SIG-M5 treated with dmso at 0.1 percent for 504 hours (cell line): ENCODE measurements around the gene COL9A3.
A peak's percentile ranks its signal among the peaks of the same experiment; 100 is the strongest.
"Not testable (repeated sequence)": the region's sequence is repeated elsewhere in the genome, so short reads cannot be mapped to it uniquely, and the experiment has no call there.

Experiments used
- DNase-seq: peaks from one replicate; lab custom pipeline; 2025; ENCODE audit not compliant: unreplicated experiment; lab: John Stamatoyannopoulos, UW

COL9A3 gene

DNA sequence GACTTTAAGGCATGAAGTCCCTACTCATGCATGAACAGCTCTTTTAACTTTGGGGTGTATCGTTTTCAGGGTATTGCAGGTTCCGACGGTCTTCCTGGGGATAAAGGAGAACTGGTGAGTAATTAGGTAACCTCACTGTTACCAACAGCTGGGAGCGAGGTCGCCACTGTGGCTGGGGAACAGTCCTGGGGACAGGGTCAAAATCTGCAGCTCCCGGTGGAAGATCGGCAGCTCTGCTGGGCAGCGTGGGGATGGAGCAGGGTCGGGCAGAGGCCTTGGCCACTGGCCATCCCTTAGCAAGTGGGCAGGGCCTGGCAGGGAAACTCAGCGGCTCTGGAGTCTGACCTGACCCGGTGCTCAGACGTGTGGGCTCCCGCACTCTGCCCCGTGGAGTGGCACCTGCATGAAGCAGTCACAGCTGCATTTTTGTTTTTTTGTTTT lies 16.1 kb downstream of the COL9A3 start:
- DNase-seq = peak; percentile 84

GRCh38 chr20:62834967-62835730 lies 18.3 kb downstream of the COL9A3 start:
- DNase-seq = no peak

- no peak for DNase-seq
Observed at GRCh38 chr20:62835931-62836861, 19.3 kb downstream of the COL9A3 start.

- DNase-seq = no peak
Observed at GRCh38 chr20:62836967-62837490, 20.2 kb downstream of the COL9A3 start.

- peak; percentile 77 for DNase-seq
Observed at GRCh38 chr20:62837790-62838127, 20.9 kb downstream of the COL9A3 start.

DNA sequence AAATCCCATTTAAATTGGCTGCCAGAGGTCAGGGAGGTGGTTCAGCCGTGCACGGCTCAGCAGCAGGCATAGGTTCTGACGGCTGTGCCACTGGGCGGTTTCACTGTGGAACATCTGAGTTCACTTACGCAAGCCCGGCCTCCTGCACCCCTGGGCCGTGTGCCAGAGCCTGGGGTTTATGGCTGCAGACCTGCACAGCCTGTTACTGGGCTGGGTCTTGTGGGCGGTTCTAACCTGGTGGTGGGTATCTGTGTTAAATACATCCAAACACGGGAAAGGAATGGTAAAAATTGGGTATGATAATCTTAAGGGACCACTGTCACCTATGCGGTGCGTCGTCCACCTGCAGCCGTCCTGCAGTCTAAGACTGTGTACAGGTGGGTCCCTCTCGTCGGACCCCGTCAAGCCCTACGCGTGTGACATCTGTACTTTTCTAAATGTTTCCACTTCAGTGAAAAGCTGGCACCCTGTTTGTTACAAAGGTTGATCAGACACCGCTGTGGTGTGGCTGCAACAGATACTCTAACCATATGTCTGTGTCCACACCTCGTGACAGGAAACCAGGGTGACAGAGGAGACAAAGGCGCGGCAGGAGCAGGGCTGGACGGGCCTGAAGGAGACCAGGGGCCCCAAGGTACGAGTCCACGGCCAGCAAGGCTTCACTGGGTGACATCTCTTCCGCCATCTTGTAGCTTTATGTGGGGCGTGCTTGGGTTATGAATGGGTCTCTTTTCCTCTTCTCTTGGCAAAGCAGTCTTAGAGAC lies 21.5 kb downstream of the COL9A3 start:
- peak; percentile 83 for DNase-seq

DNA sequence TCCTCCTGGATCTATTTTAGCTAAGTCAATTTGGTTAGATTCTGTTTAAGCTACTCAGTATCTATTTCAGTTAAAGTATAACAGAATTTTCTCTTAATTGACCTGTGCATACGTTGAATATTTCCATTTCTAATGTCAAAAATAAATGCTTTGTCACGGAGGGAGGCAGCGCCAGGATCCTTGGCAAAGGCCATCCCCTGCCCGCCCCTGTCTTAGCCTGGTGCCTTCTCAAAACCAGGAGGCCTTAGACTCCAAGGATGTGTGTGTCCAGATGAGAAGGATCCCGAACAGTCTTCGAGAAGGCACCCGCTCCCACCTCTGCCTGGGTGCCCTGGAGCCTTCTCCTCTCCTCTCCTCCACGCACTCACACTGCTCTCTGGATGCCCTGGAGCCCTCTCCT lies 22.4 kb downstream of the COL9A3 start:
- DNase-seq = no peak

DNA sequence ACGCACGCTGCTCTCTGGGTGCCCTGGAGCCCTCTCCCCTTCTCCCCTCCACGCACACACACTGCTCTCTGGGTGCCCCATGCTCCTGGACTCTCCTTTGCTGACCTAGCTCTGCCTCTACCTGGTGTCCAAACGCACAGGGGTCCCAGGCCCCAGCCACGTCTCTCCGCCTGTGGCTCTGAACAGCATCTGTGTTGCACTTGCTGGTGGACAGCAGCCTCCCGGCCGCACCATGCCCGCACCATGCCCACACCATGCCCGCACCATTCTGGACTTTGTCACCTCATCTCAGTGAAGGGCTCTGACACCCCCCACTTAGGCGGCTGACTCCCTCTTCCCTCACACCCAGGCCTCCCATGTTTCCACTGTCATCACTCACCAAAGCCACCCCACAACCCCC lies 23.0 kb downstream of the COL9A3 start:
- DNase-seq = no peak

DNA sequence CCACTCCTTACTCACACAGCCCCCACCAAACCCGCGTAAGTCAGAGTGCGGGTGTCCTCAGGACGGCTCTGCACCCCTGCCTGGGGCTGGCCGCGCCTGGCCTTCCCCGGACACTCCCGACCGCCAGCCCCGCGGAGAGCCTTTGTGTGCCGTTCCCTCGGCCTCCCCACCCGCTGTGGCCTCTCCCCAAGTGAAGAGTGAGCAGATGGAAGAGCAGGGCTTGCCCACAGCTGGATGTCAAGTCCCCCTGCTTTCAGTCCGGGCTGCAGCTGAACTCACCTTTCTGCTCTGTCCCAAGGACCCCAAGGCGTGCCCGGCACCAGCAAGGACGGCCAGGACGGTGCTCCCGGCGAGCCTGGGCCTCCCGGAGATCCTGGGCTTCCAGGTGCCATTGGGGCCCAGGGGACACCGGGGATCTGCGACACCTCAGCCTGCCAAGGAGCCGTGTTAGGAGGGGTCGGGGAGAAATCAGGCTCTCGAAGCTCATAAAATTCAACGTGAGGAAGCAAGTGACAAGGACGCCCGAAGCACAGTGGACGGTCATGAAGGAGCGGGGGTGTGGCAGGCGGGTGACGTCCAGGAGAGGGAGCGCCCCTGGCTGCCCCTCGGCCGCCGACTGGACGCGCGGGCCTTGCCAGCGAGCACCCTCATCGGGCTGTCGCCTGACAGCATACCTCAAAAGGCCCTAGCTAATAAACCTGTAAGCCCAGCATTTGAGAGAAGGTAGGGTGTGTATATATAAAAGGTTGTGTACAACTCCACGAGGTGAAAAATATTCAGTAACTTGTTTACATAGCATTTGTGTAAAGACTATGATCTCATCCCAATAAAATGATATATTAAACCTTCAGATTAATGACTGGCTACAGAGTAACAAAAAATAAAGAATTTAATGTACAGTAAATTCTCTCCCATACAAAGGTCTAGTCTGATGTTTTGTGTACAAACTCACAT lies 23.7 kb downstream of the COL9A3 start:
- DNase-seq = no peak

DNA sequence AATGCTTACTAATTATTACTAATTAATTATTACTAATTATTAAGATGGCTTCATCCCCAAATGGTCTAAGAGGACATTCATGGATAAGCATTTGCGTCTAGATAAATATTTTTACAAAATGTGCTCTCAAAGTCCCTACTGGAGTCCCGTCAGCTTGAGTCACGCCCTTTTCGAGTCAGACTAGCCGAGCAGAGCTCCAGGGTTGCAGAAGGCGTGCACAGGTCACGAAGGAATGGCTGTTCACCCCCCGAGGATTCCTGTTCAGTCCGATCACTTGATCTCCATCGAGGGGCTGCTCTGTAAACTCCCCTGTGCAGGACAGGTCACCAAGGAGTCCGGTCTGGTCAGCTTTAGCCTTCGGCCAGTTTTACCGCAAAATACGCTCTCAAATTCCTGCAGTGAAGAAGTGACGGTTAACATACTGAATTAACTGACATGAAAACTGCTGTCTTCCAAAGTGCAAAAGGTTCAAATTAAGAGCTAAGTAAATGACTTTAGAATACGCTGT lies 24.9 kb downstream of the COL9A3 start:
- no peak for DNase-seq

DNA sequence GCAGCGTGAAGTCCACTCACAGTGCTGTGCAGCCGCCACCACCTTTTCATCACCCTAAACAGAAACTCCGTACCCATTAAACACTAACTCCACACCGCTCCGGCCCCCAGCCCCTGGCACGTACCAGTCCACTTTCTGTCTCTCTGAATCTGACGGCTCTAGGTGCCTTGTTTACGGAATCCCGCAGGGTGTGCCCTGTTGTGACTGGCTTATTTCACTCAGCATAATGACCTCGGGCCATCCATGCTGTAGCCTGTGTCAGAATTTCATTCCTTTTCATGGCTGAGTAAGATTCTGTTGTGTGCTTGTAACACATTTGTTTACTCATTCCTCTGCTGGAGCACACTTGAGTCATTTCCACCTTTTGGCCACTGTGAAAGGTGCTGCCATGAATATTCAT lies 26.8 kb downstream of the COL9A3 start:
- DNase-seq = no peak

GRCh38 chr20:62844182-62844581 lies 27.3 kb downstream of the COL9A3 start:
- DNase-seq = no peak

- no peak for DNase-seq
Observed at GRCh38 chr20:62845416-62846160, 28.7 kb downstream of the COL9A3 start.

GRCh38 chr20:62846166-62846890 lies 29.5 kb downstream of the COL9A3 start:
- no peak for DNase-seq

DNA sequence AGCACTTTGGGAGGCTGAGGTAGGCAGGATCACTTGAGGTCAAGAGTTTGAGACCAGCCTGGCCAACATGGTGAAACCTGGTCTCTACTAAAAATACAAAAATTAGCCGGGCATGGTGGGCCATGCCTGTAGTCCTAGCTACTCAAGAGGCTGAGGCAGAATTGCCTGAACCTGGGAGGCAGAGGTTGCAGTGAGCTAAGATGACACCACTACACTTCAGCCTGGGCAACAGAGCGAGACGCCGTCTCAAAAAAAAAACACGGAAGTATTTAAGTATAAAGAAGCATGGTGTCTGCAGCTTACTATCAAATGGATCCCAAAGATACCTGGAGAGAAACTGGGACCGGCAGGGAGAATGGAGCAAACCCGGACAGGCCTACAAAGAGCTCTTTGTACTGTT lies 32.1 kb downstream of the COL9A3 start:
- not testable (repeated sequence) for DNase-seq

GRCh38 chr20:62849431-62849830 lies 32.6 kb downstream of the COL9A3 start:
- DNase-seq = no peak

DNA sequence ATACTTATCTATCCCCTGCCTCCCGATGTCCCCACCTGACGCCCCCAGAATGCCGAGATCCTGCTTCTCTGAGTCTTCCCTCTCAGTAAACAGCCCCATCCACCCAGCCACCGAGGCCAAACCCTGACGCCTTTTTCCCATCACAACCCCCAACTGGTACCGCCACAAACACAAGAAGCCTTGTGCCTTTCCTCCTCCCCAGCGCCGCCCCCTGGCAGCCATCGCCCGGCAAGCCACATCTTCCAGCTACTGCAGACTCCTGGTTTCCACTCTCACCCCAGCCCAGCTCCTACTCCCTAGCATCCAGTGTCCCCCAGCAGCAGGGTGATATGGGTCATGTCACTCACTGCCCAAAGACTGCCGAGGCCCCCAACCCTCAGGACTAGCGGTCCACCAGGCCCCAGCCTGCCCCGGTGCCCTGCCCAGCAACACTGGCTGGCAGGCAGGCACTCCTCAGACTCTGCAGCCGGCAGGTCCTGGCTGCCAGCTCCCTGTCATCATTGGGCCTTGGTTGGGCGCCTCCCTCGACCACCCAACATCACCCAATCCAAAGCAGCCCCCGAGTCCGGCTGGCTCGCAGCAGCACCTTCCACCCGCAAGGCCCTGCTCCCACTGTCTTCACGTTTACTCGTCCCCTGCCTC lies 33.6 kb downstream of the COL9A3 start:
- no peak for DNase-seq

DNA sequence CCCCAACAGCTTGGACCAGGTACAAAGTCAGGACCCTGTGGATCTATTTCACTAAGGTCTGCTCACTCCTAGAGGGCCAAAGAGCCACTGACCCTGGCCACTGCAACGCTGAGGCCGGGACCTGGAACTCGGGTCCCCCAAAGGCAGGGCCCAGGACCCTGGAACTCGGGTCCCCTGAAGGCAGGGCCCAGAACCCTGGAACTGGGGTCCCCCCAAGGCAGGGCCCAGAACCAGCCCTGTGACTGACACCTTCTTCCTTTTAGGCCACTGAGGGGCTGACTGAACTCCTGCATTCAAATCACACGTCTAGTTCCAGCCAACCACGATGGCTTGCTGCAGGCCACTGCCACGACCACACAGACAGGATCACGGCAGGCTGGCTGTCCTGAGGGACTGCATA lies 35.3 kb downstream of the COL9A3 start:
- no peak for DNase-seq
